Gastroesophageal sphincter (tissue), 2 donors: ENCODE results near the gene RBM18.

Experiments
- POLR2A ChIP-seq, 2 donors: fragments of 450-650 bp; IDR thresholded peaks; one replicate each; pipeline ENCODE4 v1.6.1; 2017; ENCODE audit warnings: antibody characterized with exemption in 2 of 2, mild to moderate bottlenecking in 2 of 2, moderate library complexity in 1 of 2
- POLR2AphosphoS5 ChIP-seq: sonication (generic); formaldehyde crosslinking; IDR thresholded peaks from one replicate; pipeline ENCODE4 v1.6.1; 2017; ENCODE audit warnings: antibody characterized with exemption

GRCh38 chr9:122200960-122201595, 63.6 kb downstream of the RBM18 start:
- no peak for TF ChIP-seq POLR2AphosphoS5
- no peak for TF ChIP-seq POLR2A (IDR thresholded peaks at IDR 0.05)
